Measurements from ENCODE around the gene MXD4.
"Not testable (repeated sequence)": the region's sequence is repeated elsewhere in the genome, so short reads cannot be mapped to it uniquely, and the experiment has no call there.

The MXD4 gene

GRCh38 chr4:2212831-2213230 lies 49.1 kb downstream of the MXD4 start:
- no peak for TF ChIP-seq CTCF (conservative IDR thresholded peaks at IDR 0.05)
- TF ChIP-seq ZFX (IDR thresholded peaks at IDR 0.05): no peak
- no peak overlapping the region for H3K27ac ChIP-seq

GRCh38 chr4:2202789-2203188 lies 59.1 kb downstream of the MXD4 start:
- not testable (repeated sequence) for H3K27ac ChIP-seq

All from C4-2B (cell line).